GM23338 (cell line): ENCODE measurements around the gene GNA15. TPM values are rescaled to one million over a fixed set of nuclear protein-coding genes. Genes with fewer than 3 reads are reported as not detected.

Experiments
- ATAC-seq: fragments of 200-7000 bp; cut with Tn5 transposase; 3 replicates; pipeline ENCODE4 v1.9.1; 2020
- DNase-seq: peaks from one replicate; pipeline ENCODE4 v3.0.0-alpha.2; 2015; ENCODE audit warnings: low spot score
- H2AFZ ChIP-seq: fragments of 200-600 bp; sonication (generic); 2 replicates; pipeline ENCODE4 v1.8.0; 2016; ENCODE audit warnings: antibody characterized with exemption, mild to moderate bottlenecking, moderate library complexity
- H3F3A ChIP-seq: fragments of 200-600 bp; sonication (generic); replicated peaks from 2 replicates; pipeline ENCODE4 v1.8.0; 2017; ENCODE audit warnings: antibody characterized with exemption, mixed run types, low read depth
- H3K27ac ChIP-seq: fragments of 200-600 bp; sonication (generic); 2 replicates; pipeline ENCODE4 v1.6.1; 2016; ENCODE audit warnings: low read depth
- H3K27me3 ChIP-seq: fragments of 200-600 bp; sonication (generic); 2 replicates; pipeline ENCODE4 v1.8.0; 2016; ENCODE audit warnings: mild to moderate bottlenecking, mixed run types, moderate library complexity; ENCODE audit not compliant: insufficient read depth
- H3K36me3 ChIP-seq: fragments of 200-600 bp; sonication (generic); 2 replicates; pipeline ENCODE4 v1.8.0; 2016; ENCODE audit warnings: mild to moderate bottlenecking; ENCODE audit not compliant: insufficient read depth
- H3K4me1 ChIP-seq: fragments of 200-600 bp; sonication (generic); 2 replicates; pipeline ENCODE4 v1.8.0; 2016; ENCODE audit warnings: mild to moderate bottlenecking, moderate library complexity; ENCODE audit not compliant: insufficient read depth
- H3K4me2 ChIP-seq: fragments of 200-600 bp; sonication (generic); 2 replicates; pipeline ENCODE4 v1.7.1; 2017; ENCODE audit warnings: mixed run types
- H3K4me3 ChIP-seq: fragments of 200-600 bp; sonication (generic); 2 replicates; pipeline ENCODE4 v1.6.1; 2016; ENCODE audit warnings: mixed run types
- H3K79me2 ChIP-seq: fragments of 200-600 bp; sonication (generic); replicated peaks from 2 replicates; pipeline ENCODE4 v1.8.0; 2017; ENCODE audit warnings: mild to moderate bottlenecking; ENCODE audit not compliant: insufficient read depth
- H3K9me2 ChIP-seq: fragments of 200-600 bp; sonication (generic); 2 replicates; pipeline ENCODE4 v1.8.0; 2017; ENCODE audit not compliant: insufficient read depth
- H4K20me1 ChIP-seq: fragments of 200-600 bp; sonication (generic); replicated peaks from 2 replicates; pipeline ENCODE4 v1.8.0; 2017; ENCODE audit warnings: mild to moderate bottlenecking; ENCODE audit not compliant: insufficient read depth
- H3K27ac Mint-ChIP-seq: 2 replicates; pipeline ENCODE4 v1.8.0; 2020; ENCODE audit warnings: inconsistent platforms, mild to moderate bottlenecking, moderate library complexity, mixed read lengths
- H3K27me3 Mint-ChIP-seq: 3 replicates; pipeline ENCODE4 v1.8.0; 2022; ENCODE audit warnings: low read depth, mild to moderate bottlenecking, moderate library complexity, mixed read lengths, inconsistent platforms; ENCODE audit not compliant: insufficient read depth, poor library complexity
- H3K36me3 Mint-ChIP-seq: 3 replicates; pipeline ENCODE4 v1.8.0; 2021; ENCODE audit warnings: low read depth, mild to moderate bottlenecking, inconsistent platforms, moderate library complexity, mixed read lengths
- H3K4me1 Mint-ChIP-seq: 3 replicates; pipeline ENCODE4 v1.8.0; 2020; ENCODE audit warnings: mild to moderate bottlenecking, inconsistent platforms, mixed read lengths
- H3K4me3 Mint-ChIP-seq: 3 replicates; pipeline ENCODE4 v1.8.0; 2021; ENCODE audit warnings: moderate library complexity, mild to moderate bottlenecking, inconsistent platforms, mixed read lengths
- H3K9me3 Mint-ChIP-seq: 3 replicates; pipeline ENCODE4 v1.8.0; 2020; ENCODE audit warnings: moderate library complexity, mild to moderate bottlenecking, inconsistent platforms, mixed read lengths
- CREB1 ChIP-seq: fragments of 250-450 bp; sonication (Bioruptor Pico); IDR thresholded peaks from 2 replicates; pipeline ENCODE4 v1.5.0; 2020; ENCODE audit warnings: low read depth, mild to moderate bottlenecking, moderate library complexity
- CTCF ChIP-seq, 2 experiments: fragments of 200-600 bp in 1 of 2; sonication (generic) in 1 of 2; conservative IDR thresholded peaks; 2 replicates each; pipeline versions ENCODE4 v1.5.1 to v1.6.1; 2016 to 2017; ENCODE audit warnings: antibody characterized with exemption in 2 of 2, low read depth in 2 of 2, mild to moderate bottlenecking in 2 of 2, moderate library complexity in 1 of 2
- EZH2phosphoT487 ChIP-seq: fragments of 200-600 bp; sonication (generic); IDR thresholded peaks from one replicate; pipeline ENCODE4 v1.8.1; 2018; ENCODE audit warnings: antibody characterized with exemption; ENCODE audit not compliant: unreplicated experiment
- JUNB ChIP-seq: IDR thresholded peaks from one replicate; pipeline ENCODE4 v1.6.1; 2016; ENCODE audit warnings: antibody characterized with exemption; ENCODE audit not compliant: unreplicated experiment
- STAT1 ChIP-seq: IDR thresholded peaks from one replicate; pipeline ENCODE4 v1.6.1; 2016; ENCODE audit warnings: antibody characterized with exemption; ENCODE audit not compliant: unreplicated experiment
- ZNF462 ChIP-seq: fragments of 250-450 bp; sonication (Bioruptor Pico); IDR thresholded peaks from 2 replicates; pipeline ENCODE4 v1.5.0; 2020; ENCODE audit warnings: mild to moderate bottlenecking, moderate library complexity
- polyA plus RNA-seq: library from polyadenylated mRNA; unstranded; fragments of >200 nt; fragmentation: Nextera tagmentation; extraction: Ambion mirVana; gene quantifications from 2 replicates; pipeline ENCODE4 v1.2.1, GENCODE V29; 2016
- total RNA-seq: library from RNA; depleted of rRNA; stranded (reverse); fragments of >200 nt; shearing (Covaris generic); gene quantifications from 2 replicates; pipeline ENCODE4 v1.2.3, GENCODE V29; 2014

GNA15 gene
- total and polyA plus RNA-seq, 2 experiments from 2014 or later = 0.14 to 0.31 TPM

DNA sequence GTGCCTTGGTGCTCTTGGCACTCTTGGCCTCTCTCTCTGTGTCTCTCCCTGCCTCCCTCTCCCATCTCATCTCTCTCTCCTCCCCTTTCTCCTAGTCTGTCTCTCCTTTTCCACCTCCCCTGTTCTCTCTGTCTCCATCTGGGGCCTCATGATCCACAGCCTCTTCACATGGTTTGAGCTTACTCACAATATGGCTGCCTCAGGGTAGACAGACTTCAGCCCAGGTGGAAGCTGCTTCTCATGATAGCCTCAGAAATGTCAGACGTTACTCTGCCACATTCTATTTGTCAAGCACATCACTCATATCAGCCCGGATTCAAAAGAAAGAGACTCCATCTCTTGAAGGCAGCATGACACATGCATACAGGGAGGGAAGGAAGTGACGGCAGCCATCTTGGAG, 24.4 kb downstream of the GNA15 start (continued):
- TF ChIP-seq ZNF462 (CRISPR knock-in tag) (no peak), EZH2phosphoT487 (no peak), STAT1 (no peak), CREB1 (no peak), JUNB (no peak)

GRCh38 chr19:3161453-3161852, 25.6 kb downstream of the GNA15 start:
- no peak overlapping the region for H3K4me2 ChIP-seq
- no peak for ATAC-seq
- H3K27ac ChIP-seq = no peak overlapping the region
- H3K36me3 Mint-ChIP-seq = no peaks in the 10 kb centered on the region
- H3K4me3 ChIP-seq = no peak overlapping the region
- peaks cover 6% of the 10 kb centered on the region; the same call in 2 of the 3 replicates for H3K4me1 Mint-ChIP-seq
- peaks cover 15% of the 10 kb centered on the region for H3K27me3 Mint-ChIP-seq
- no peak overlapping the region for H3K27ac Mint-ChIP-seq
- H3F3A ChIP-seq = no peaks in the 10 kb centered on the region
- peaks cover 5% of the 10 kb centered on the region; the same call in 1 of the 2 replicates for H3K27me3 ChIP-seq
- peaks cover 9% of the 10 kb centered on the region; the same call in 1 of the 3 replicates for H3K9me3 Mint-ChIP-seq
- no peaks in the 10 kb centered on the region for H4K20me1 ChIP-seq
- DNase-seq = no peak
- no peak overlapping the region for H3K4me3 Mint-ChIP-seq
- no peaks in the 10 kb centered on the region for H3K79me2 ChIP-seq
- 0 out of 2 replicates have a peak, but pooled peaks cover 7% of the 10 kb centered on the region for H3K9me2 ChIP-seq
- H2AFZ ChIP-seq = no peak overlapping the region
- no peaks in the 10 kb centered on the region for H3K36me3 ChIP-seq
- no peaks in the 10 kb centered on the region for H3K4me1 ChIP-seq
- TF ChIP-seq JUNB (no peak), ZNF462 (CRISPR knock-in tag) (no peak), CTCF (conservative IDR thresholded peaks at IDR 0.05; ENCODE audit: low read depth in 2 of 2) (no peak)
